ENCODE measurements around the gene S1PR3.

The S1PR3 gene

DNA sequence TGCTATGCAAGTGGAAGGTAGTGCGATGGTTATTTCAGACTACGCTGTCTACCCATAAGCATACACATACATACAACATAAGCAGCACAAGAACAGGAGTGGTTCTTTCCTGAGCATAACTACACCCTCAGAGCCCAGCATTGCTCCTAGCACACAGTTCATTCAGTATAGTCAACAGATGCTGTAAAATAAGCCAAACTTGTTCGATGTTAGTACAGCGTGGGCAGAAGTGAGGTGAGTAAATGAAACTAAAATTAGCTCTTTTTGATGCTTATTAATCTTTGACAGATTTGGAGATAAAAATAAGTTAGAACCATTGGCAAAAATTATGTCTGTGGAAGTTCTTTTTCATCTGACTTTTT is 47.8 kb downstream of the S1PR3 start:
- no peak for DNase-seq

DNA sequence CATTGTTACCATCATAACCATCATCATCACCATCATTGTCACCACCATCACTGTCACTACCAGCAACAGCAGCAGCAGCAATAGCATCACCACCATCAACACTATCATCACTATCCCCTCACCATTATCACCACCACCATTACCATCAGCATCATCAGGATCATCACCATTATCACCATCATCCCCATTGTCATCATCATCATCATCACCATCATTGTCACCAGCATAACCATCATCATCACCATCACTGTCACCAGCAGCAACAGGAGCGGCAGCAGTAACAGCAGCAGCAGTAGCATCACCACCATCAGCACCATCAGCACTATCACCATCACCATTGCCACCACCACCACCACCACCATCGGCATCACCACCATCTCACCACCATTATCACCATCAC is 48.4 kb downstream of the S1PR3 start:
- DNase-seq: no peak

DNA sequence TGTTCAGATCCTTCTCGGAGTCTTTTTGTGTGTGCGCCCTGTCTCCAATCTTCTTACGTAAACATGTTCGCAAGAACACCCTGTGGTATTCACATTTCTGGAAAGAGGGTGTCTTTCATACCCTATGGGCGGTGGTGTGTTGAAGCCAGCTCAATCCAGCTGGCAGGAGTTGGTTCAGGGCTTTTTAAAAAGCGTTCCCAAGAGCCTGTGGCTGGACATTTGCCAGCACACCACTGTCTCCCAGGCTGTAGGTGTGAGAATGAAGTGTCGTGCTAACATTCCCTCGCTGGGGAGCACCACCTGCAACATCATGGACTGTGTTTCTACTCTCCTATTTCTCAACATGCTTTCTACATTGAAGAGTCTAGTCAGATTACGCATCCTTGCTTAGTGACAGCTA is 51.7 kb downstream of the S1PR3 start:
- DNase-seq: no peak

DNA sequence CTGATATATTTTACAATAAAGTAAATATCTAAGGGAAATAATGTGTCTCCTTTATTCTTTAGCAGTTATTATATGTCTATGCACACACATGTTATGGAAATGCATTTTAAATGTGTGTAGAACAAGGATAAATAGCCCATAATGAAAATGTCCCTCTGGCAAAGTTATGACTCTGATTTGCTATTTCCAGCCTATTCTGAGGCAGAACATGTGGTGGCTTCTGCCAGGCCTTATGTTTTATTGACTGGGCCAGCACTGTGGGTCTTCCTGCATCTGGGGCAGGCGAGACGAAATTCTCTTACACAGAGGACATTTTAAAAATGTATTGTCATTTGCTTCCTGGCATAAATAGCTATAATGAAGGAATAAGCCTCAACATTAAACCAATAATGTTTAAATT is 52.8 kb downstream of the S1PR3 start:
- no peak for DNase-seq

DNA sequence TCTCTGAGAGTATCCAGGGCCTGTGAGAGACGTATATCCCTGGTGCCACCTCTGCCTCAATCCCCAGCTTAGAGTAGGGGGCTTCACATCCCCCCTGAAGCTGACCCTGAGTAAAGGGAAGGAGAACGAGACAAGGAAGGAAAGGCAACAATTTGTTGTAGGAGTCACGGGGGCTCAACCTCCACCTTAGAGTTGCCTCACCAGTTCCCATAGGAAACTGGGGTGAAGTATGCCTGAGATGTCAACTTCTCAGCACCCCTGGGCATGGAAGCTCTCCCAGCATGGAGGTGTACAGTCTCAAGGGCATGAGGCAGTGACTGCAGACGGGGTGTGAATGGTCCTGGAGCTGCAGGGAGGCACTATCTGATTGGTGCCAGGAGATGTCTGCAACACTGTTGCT is 53.6 kb downstream of the S1PR3 start:
- no peak for DNase-seq

DNA sequence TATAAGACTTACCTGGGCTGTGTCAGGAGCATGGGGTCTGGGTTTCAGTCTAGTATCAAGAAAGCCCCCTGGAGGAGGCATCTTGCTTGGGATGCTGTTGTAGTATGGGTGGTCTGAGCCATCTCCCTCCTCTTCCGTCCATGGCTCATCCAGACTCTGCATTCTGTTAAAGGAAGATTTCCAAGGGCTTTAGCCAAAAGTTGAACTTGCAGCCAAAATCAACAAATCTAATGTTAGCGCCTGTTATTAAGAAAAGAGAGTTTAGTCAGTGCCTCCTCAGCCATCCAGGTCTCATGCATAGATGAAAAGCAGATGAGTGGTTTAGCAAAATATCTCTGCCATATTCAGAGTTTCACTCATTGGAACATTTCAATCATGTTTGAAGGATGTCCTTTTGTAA is 55.6 kb downstream of the S1PR3 start:
- no peak for DNase-seq

DNA sequence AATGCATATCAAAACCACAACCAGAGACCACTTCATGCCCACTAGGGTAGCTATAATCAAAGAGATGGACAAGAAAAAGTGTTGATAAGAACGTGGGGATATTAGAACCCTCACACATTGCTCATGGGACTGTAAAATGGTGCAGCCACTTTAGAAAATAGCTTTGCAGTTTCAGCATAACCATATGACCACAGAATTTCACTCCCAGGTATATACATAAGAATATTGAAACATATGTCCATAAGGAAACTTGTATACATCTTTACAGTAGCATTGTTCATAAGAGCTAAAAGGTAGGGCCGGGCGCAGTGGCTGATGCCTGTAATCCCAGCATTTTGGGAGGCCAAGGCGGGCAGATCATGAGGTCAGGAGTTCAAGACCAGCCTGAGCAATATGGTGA is 56.4 kb downstream of the S1PR3 start:
- no peak for DNase-seq

DNA sequence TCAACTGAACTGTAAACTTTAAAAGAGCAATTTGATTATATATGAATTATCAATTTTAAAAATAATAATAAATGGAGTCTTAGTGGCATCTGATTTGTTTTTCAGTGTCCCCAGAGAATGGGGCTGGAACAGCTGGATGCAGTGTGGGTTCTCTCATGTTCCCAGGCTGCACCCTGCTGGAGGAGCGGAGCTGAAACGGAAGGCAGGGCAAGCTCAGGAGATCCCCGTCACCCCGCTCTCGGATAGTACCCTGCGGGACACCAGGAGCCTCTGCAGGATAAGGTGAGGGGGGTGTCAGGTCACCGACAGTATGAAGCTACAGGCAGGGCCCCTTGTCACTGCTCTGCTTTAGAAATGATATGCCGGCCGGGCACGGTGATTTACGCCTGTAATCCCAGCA is 57.3 kb downstream of the S1PR3 start:
- no peak for DNase-seq

DNA sequence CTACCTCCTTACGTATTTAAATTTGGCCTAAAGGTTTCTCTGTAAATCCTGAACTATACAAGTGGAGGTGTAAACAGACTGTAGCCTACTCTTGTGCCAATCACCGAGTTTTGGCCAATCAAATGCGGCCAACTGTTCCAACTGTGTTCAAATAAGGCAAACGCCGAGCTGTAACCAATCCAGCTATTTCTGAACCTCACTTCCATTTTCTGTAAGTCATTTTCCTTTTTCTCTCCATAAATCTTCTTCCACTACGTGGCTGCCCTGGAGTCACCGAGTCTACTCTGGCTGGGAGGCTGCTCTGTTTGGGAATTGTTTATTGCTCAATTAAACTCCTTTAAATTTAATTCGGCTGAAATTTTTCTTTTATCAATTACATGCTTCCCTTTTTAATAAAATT is 58.4 kb downstream of the S1PR3 start:
- DNase-seq: no peak

DNA sequence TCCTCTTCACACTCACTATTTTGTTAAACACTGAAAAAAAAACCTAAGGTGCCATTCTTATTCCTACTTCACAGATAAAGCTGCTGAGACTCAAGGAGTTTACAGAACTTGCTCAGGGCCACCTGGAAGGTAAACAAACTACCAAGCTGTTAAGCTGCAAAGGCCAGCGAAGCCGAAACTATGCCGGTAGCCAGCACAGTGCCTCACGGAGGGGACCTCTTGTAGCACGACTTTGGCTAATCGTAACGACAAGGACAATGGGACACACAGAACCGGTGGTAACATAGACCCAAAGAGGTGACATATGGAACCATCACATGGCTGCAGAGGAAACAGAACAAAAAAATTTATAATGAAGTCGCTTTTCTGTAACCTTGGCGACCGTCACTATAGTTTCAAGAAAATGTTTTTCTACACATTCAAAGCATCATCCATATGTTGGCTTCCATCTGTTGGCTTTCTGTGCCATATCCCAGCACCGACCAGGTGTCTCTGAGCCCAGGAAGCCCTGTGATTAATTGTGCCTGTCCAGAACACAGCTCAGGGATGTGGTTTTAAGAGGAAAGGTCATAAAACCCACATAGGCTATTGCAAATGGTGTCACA is 60.3 kb downstream of the S1PR3 start:
- no peak for DNase-seq

DNA sequence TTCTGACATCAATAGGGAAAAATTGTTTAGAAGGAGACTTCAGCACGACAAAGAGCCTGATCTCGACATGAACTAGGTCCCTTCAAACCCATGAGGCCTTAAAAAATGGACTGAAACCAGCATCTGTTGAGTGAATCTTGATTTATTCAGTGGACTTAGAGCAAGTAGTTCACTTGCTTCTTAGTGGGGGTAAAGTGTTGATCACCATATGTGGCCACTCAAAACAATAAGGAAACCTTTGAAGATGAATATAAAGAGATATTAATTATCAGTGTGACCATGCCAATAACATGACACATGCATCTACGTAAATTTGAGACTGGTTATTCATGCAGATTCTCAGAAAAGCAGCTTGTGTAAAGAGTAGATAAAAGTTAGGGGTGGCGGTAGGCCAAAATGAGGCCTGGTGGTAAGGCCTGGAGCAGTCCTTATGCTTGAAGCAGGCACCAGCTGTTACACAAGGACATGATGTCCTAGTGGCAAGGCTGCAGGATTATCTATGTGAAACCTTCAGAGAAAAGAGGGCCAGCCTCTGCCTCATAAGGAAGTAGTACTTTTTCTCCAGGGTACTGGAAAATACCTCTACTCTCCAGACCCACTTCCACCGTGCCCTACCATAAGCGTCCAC is 61.3 kb downstream of the S1PR3 start:
- no peak for DNase-seq

DNA sequence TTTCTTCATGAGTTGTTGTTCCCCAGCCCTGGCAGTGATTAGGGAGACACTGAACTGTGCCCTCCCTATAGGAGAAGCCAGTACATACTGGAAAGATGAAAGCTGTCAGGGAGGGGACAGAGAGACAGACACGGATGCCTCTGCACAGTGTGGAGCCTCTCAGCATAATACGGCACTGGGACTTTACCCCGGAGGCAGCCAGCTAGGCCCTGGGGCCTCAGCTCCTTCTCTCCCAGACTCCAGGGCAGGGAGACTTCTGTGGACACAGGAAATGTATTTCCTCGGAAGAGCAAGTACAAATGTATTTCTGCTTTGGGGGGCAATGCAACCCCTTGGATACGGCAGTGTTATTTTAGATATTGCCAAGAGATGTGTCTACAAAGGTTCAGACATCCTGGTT is 62.0 kb downstream of the S1PR3 start:
- no peak for DNase-seq
